ENCODE results near the gene DAB2IP.
A peak's percentile ranks its signal among the peaks of the same experiment; 100 is the strongest.

The DAB2IP gene

GRCh38 chr9:121699571-121700164 is 48.2 kb downstream of the DAB2IP start:
- H3K27me3 ChIP-seq (ENCODE audit: insufficient read depth, poor library complexity, severe bottlenecking): no peaks in the 10 kb centered on the region
- no peaks in the 10 kb centered on the region for H3K9me3 ChIP-seq (ENCODE audit: severe bottlenecking)
- no peak for TF ChIP-seq CTCF (IDR thresholded peaks at IDR 0.05; ENCODE audit: poor library complexity, severe bottlenecking)
- ATAC-seq (ENCODE audit: low read depth) (no peak; the same call in 1 of the 3 replicates), DNase-seq (ENCODE audit: low spot score) (no peak)
- H3K4me3 ChIP-seq (ENCODE audit: severe bottlenecking): peak overlapping the region; percentile 84
- no peaks in the 10 kb centered on the region; the same call in 1 of the 2 replicates for H3K36me3 ChIP-seq (ENCODE audit: low read depth)
- H3K4me1 ChIP-seq (ENCODE audit: insufficient read depth, poor library complexity, severe bottlenecking): peaks cover 31% of the 10 kb centered on the region
- peak overlapping the region; percentile 89 for H3K27ac ChIP-seq (ENCODE audit: poor library complexity, severe bottlenecking)

GRCh38 chr9:121700165-121700831 is 48.9 kb downstream of the DAB2IP start:
- peak; percentile 95 for DNase-seq (ENCODE audit: low spot score)

DNA sequence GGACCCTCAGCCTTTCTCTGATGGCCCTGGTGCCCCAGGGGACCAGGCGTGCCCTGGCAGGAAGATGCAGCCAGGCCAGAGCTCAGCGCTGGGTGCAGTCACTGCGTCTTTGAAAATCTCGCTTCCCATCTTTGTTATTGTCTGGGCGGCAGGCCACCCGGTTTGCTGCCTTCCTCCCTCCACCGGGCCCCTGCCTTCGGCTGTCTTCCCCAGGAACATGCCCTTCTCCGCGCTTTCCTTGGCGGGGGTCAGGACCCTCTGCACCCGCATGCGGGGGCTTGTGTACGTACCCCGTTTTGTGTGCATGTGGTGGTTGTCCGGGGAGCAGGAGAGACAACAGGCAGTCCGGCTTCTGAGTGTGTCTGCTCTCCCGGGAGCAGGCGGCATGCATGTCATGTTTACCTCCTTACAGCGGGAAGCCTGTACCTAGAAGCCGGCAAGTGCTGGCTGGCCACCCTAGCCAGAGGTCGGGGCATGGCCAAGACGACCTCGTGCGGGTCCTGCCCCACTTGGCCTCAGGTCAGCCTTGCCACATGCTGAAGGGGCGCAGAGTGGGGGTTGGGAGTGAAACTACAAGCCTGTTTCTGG is 49.5 kb downstream of the DAB2IP start:
- no peak for DNase-seq (ENCODE audit: low spot score)
- Histone ChIP-seq H3K9me3 (ENCODE audit: severe bottlenecking) (no peaks in the 10 kb centered on the region), H3K27ac (ENCODE audit: poor library complexity, severe bottlenecking) (peak overlapping the region; percentile 89), H3K4me3 (ENCODE audit: severe bottlenecking) (peak overlapping the region; percentile 84), H3K36me3 (ENCODE audit: low read depth) (no peaks in the 10 kb centered on the region; the same call in 1 of the 2 replicates), H3K27me3 (ENCODE audit: insufficient read depth, poor library complexity, severe bottlenecking) (no peaks in the 10 kb centered on the region), H3K4me1 (ENCODE audit: insufficient read depth, poor library complexity, severe bottlenecking) (peaks cover 32% of the 10 kb centered on the region)
- ATAC-seq (ENCODE audit: low read depth): peak; percentile 7; the same call in 1 of the 3 replicates
- no peak for TF ChIP-seq CTCF (IDR thresholded peaks at IDR 0.05; ENCODE audit: poor library complexity, severe bottlenecking)

More at GRCh38 chr9:121700165-121700831, 48.9 kb downstream of the DAB2IP start:
- Histone ChIP-seq H3K27ac (ENCODE audit: poor library complexity, severe bottlenecking) (peak overlapping the region; percentile 89), H3K27me3 (ENCODE audit: insufficient read depth, poor library complexity, severe bottlenecking) (no peaks in the 10 kb centered on the region), H3K36me3 (ENCODE audit: low read depth) (no peaks in the 10 kb centered on the region; the same call in 1 of the 2 replicates), H3K4me3 (ENCODE audit: severe bottlenecking) (peak overlapping the region; percentile 84), H3K4me1 (ENCODE audit: insufficient read depth, poor library complexity, severe bottlenecking) (peaks cover 32% of the 10 kb centered on the region), H3K9me3 (ENCODE audit: severe bottlenecking) (no peaks in the 10 kb centered on the region)
- ATAC-seq (ENCODE audit: low read depth): peak; percentile 82
- TF ChIP-seq CTCF (IDR thresholded peaks at IDR 0.05; ENCODE audit: poor library complexity, severe bottlenecking): peak; percentile 75

- TF ChIP-seq CTCF (IDR thresholded peaks at IDR 0.05; ENCODE audit: poor library complexity, severe bottlenecking): no peak
- Histone ChIP-seq H3K4me1 (ENCODE audit: insufficient read depth, poor library complexity, severe bottlenecking) (peaks cover 32% of the 10 kb centered on the region), H3K9me3 (ENCODE audit: severe bottlenecking) (no peaks in the 10 kb centered on the region), H3K4me3 (ENCODE audit: severe bottlenecking) (no peak overlapping the region), H3K27ac (ENCODE audit: poor library complexity, severe bottlenecking) (peak overlapping the region; percentile 89), H3K36me3 (ENCODE audit: low read depth) (no peaks in the 10 kb centered on the region; the same call in 1 of the 2 replicates), H3K27me3 (ENCODE audit: insufficient read depth, poor library complexity, severe bottlenecking) (no peaks in the 10 kb centered on the region)
- DNase-seq (ENCODE audit: low spot score) (no peak), ATAC-seq (ENCODE audit: low read depth) (no peak)
Measured at GRCh38 chr9:121701736-121702261, 50.4 kb downstream of the DAB2IP start.
